ENCODE results near the gene PRCC. TPM values are rescaled to one million over a fixed set of nuclear protein-coding genes. Genes with fewer than 3 reads are reported as not detected.

Gene PRCC
- total RNA-seq, 2 donors from 2014 or later = 22.9 to 34.5 TPM

GRCh38 chr1:156845953-156846545 lies 78.7 kb downstream of the PRCC start:
- Histone ChIP-seq H3K27ac (no peak overlapping the region), H3K36me3 (no peaks in the 10 kb centered on the region), H3K4me1 (ENCODE audit: control insufficient read depth in 1 of 2, low read depth in 2 of 2) (no peaks in the 10 kb centered on the region), H3K4me3 (no peak overlapping the region), H3K9me3 (no peaks in the 10 kb centered on the region), H3K27me3 (replicated peaks; ENCODE audit: insufficient read depth) (no peaks in the 10 kb centered on the region)
- no peak for TF ChIP-seq CTCF (IDR thresholded peaks at IDR 0.05)
- no peak for DNase-seq (ENCODE audit: low spot score)
- no peak for ATAC-seq (ENCODE audit: insufficient number of reproducible peaks, low FRiP score, low read depth)

GRCh38 chr1:156846643-156847042 lies 79.3 kb downstream of the PRCC start:
- Histone ChIP-seq H3K36me3 (no peaks in the 10 kb centered on the region), H3K27me3 (replicated peaks; ENCODE audit: insufficient read depth) (no peaks in the 10 kb centered on the region), H3K4me3 (no peak overlapping the region), H3K4me1 (ENCODE audit: control insufficient read depth in 1 of 2, low read depth in 2 of 2) (no peaks in the 10 kb centered on the region), H3K9me3 (no peaks in the 10 kb centered on the region), H3K27ac (no peak overlapping the region)
- TF ChIP-seq CTCF (IDR thresholded peaks at IDR 0.05) = no peak
- ATAC-seq (ENCODE audit: insufficient number of reproducible peaks, low FRiP score, low read depth) (no peak), DNase-seq (ENCODE audit: low spot score) (no peak)

GRCh38 chr1:156847591-156848460 lies 80.5 kb downstream of the PRCC start:
- H3K27me3 ChIP-seq (replicated peaks; ENCODE audit: insufficient read depth) = no peaks in the 10 kb centered on the region
- ATAC-seq (ENCODE audit: insufficient number of reproducible peaks, low FRiP score, low read depth) (no peak), DNase-seq (ENCODE audit: low spot score) (no peak)
- H3K9me3 ChIP-seq = no peaks in the 10 kb centered on the region
- no peaks in the 10 kb centered on the region for H3K36me3 ChIP-seq
- H3K4me1 ChIP-seq (ENCODE audit: control insufficient read depth in 1 of 2, low read depth in 2 of 2) = no peaks in the 10 kb centered on the region
- no peak overlapping the region for H3K27ac ChIP-seq
- H3K4me3 ChIP-seq = no peak overlapping the region
- no peak for TF ChIP-seq CTCF (IDR thresholded peaks at IDR 0.05)

GRCh38 chr1:156848461-156849150 lies 81.3 kb downstream of the PRCC start:
- no peak for TF ChIP-seq CTCF (IDR thresholded peaks at IDR 0.05)
- no peak for DNase-seq (ENCODE audit: low spot score)
- ATAC-seq (ENCODE audit: insufficient number of reproducible peaks, low FRiP score, low read depth) = no peak
- Histone ChIP-seq H3K27ac (no peak overlapping the region), H3K27me3 (replicated peaks; ENCODE audit: insufficient read depth) (no peaks in the 10 kb centered on the region), H3K36me3 (no peaks in the 10 kb centered on the region), H3K4me3 (no peak overlapping the region), H3K4me1 (ENCODE audit: control insufficient read depth in 1 of 2, low read depth in 2 of 2) (no peaks in the 10 kb centered on the region), H3K9me3 (no peaks in the 10 kb centered on the region)

GRCh38 chr1:156849151-156849496 lies 81.8 kb downstream of the PRCC start:
- TF ChIP-seq CTCF (IDR thresholded peaks at IDR 0.05) = no peak
- ATAC-seq (ENCODE audit: insufficient number of reproducible peaks, low FRiP score, low read depth) (no peak), DNase-seq (ENCODE audit: low spot score) (no peak)
- no peaks in the 10 kb centered on the region for H3K9me3 ChIP-seq
- H3K4me1 ChIP-seq (ENCODE audit: control insufficient read depth in 1 of 2, low read depth in 2 of 2) = no peaks in the 10 kb centered on the region
- no peak overlapping the region for H3K4me3 ChIP-seq
- H3K27me3 ChIP-seq (replicated peaks; ENCODE audit: insufficient read depth) = no peaks in the 10 kb centered on the region
- H3K27ac ChIP-seq = no peak overlapping the region
- H3K36me3 ChIP-seq = no peaks in the 10 kb centered on the region
